Mesothelial cell of epicardium (in vitro differentiated cells): Measurements from ENCODE around the gene PTPRN2. TPM values are rescaled to one million over a fixed set of nuclear protein-coding genes. Genes with fewer than 3 reads are reported as not detected.

Source experiments
- DNase-seq, 2 experiments: peaks; one replicate each; pipeline ENCODE4 v3.0.0; 2021; ENCODE audit warnings: low spot score in 2 of 2; ENCODE audit not compliant: unreplicated experiment in 2 of 2
- H3K27ac Mint-ChIP-seq: 2 replicates; pipeline ENCODE4 v1.8.0; 2021; ENCODE audit warnings: mixed read lengths
- H3K27me3 Mint-ChIP-seq: 2 replicates; pipeline ENCODE4 v1.8.0; 2021; ENCODE audit warnings: low read depth, mixed read lengths
- H3K36me3 Mint-ChIP-seq: 2 replicates; pipeline ENCODE4 v1.8.0; 2021; ENCODE audit warnings: mixed read lengths
- H3K4me1 Mint-ChIP-seq: 2 replicates; pipeline ENCODE4 v1.8.0; 2021; ENCODE audit warnings: mixed read lengths
- H3K4me3 Mint-ChIP-seq: 2 replicates; pipeline ENCODE4 v1.8.0; 2021; ENCODE audit warnings: mild to moderate bottlenecking, moderate library complexity, mixed read lengths
- H3K9me3 Mint-ChIP-seq: 2 replicates; pipeline ENCODE4 v1.8.0; 2021; ENCODE audit warnings: mixed read lengths
- CTCF ChIP-seq: fragments of 200-600 bp; sonication (generic); IDR thresholded peaks from one replicate; pipeline ENCODE4 v1.5.0; 2021; ENCODE audit warnings: antibody characterized with exemption; ENCODE audit not compliant: unreplicated experiment
- total RNA-seq: library from RNA; stranded (reverse); gene quantifications from 3 replicates; pipeline ENCODE4 v1.2.1, GENCODE V29; 2021

The PTPRN2 gene
- total RNA-seq, 1 donor from 2014 or later: 2.2 TPM

GRCh38 chr7:158499082-158499455, 88.6 kb downstream of the PTPRN2 start:
- Mint-ChIP-seq H3K4me1 (peaks cover 11% of the 10 kb centered on the region), H3K4me3 (no peak overlapping the region), H3K36me3 (no peaks in the 10 kb centered on the region), H3K27me3 (peaks cover 26% of the 10 kb centered on the region), H3K9me3 (peaks cover 3% of the 10 kb centered on the region), H3K27ac (no peak overlapping the region)
- no peak for TF ChIP-seq CTCF
- no peak for DNase-seq

GRCh38 chr7:158498443-158499081, 89.1 kb downstream of the PTPRN2 start:
- no peak for TF ChIP-seq CTCF
- Mint-ChIP-seq H3K27ac (no peak overlapping the region), H3K36me3 (no peaks in the 10 kb centered on the region), H3K27me3 (peaks cover 29% of the 10 kb centered on the region), H3K9me3 (peaks cover 3% of the 10 kb centered on the region), H3K4me1 (peaks cover 11% of the 10 kb centered on the region), H3K4me3 (no peak overlapping the region)
- no peak for DNase-seq

GRCh38 chr7:158497627-158498026, 90.0 kb downstream of the PTPRN2 start:
- TF ChIP-seq CTCF: no peak
- H3K27ac Mint-ChIP-seq: no peak overlapping the region
- H3K4me1 Mint-ChIP-seq: peaks cover 11% of the 10 kb centered on the region
- H3K4me3 Mint-ChIP-seq: no peak overlapping the region
- no peaks in the 10 kb centered on the region for H3K9me3 Mint-ChIP-seq
- DNase-seq: no peak
- peaks cover 27% of the 10 kb centered on the region for H3K27me3 Mint-ChIP-seq
- H3K36me3 Mint-ChIP-seq: no peaks in the 10 kb centered on the region

- Mint-ChIP-seq H3K4me3 (no peak overlapping the region), H3K4me1 (peaks cover 11% of the 10 kb centered on the region), H3K9me3 (no peaks in the 10 kb centered on the region), H3K27me3 (peaks cover 27% of the 10 kb centered on the region), H3K27ac (no peak overlapping the region), H3K36me3 (no peaks in the 10 kb centered on the region)
- TF ChIP-seq CTCF: no peak
- no peak for DNase-seq
These were observed 91.8 kb downstream of the PTPRN2 start for GRCh38 chr7:158495786-158496185.

- Mint-ChIP-seq H3K4me1 (peaks cover 11% of the 10 kb centered on the region), H3K9me3 (no peaks in the 10 kb centered on the region), H3K4me3 (no peak overlapping the region), H3K36me3 (no peaks in the 10 kb centered on the region), H3K27ac (no peak overlapping the region), H3K27me3 (peaks cover 27% of the 10 kb centered on the region)
- DNase-seq: no peak
- no peak for TF ChIP-seq CTCF
These were observed 92.4 kb downstream of the PTPRN2 start for GRCh38 chr7:158495216-158495615.

- DNase-seq: no peak
- Mint-ChIP-seq H3K4me1 (peaks cover 11% of the 10 kb centered on the region), H3K27me3 (peaks cover 27% of the 10 kb centered on the region), H3K9me3 (no peaks in the 10 kb centered on the region), H3K36me3 (no peaks in the 10 kb centered on the region), H3K4me3 (no peak overlapping the region), H3K27ac (no peak overlapping the region)
- TF ChIP-seq CTCF: no peak
These were observed 93.0 kb downstream of the PTPRN2 start for GRCh38 chr7:158494643-158495042.
